Mucosa of descending colon (tissue), 3 donors: ENCODE data around the gene AKAP17A. TPM values are rescaled to one million over a fixed set of nuclear protein-coding genes. Genes with fewer than 3 reads are reported as not detected.

Source experiments
- ATAC-seq: fragments of 200-7000 bp; cut with Tn5 transposase; one replicate; pipeline ENCODE4 v1.9.1; 2020; ENCODE audit warnings: mild to moderate bottlenecking, moderate library complexity
- DNase-seq, 3 donors: peaks; one replicate each; pipeline ENCODE4 v3.0.0-alpha.2; 2020
- H3K36me3 ChIP-seq: fragments of 200-600 bp; one replicate; pipeline ENCODE4 v1.8.0; 2021; ENCODE audit warnings: low read depth, mild to moderate bottlenecking
- H3K4me1 ChIP-seq: fragments of 200-600 bp; one replicate; pipeline ENCODE4 v1.8.0; 2021; ENCODE audit warnings: low read depth, mild to moderate bottlenecking
- H3K4me3 ChIP-seq: fragments of 200-600 bp; one replicate; pipeline ENCODE4 v1.8.0; 2021; ENCODE audit warnings: mild to moderate bottlenecking
- H3K9me3 ChIP-seq: fragments of 200-600 bp; one replicate; pipeline ENCODE4 v1.8.0; 2021; ENCODE audit warnings: mild to moderate bottlenecking
- CTCF ChIP-seq: fragments of 200-600 bp; IDR thresholded peaks from one replicate; pipeline ENCODE4 v1.8.0; 2022; ENCODE audit warnings: antibody characterized with exemption, mild to moderate bottlenecking
- intact Hi-C, 2 donors: fragments of 100-400 bp; cut with DNase I in 1 of 2; cut with micrococcal nuclease in 1 of 2; formaldehyde crosslinking; loops; one replicate each; pipeline versions ENCODE4 v1.11.0 to v1.11.1; 2022; cut with DNase I, micrococcal nuclease
- long read RNA-seq, 2 donors: library from polyadenylated mRNA; unstranded; transcript quantifications; one replicate each; pipeline ENCODE4 v2.0.0, GENCODE V29; 2019 to 2021
- total RNA-seq, 3 donors: library from RNA; stranded (reverse); fragmentation: NEBNext Ultra II Directional in 2 of 3; extraction: Animal tissue kit (Norgen Biotek cat#: 25700) in 2 of 3; gene quantifications; one replicate each; pipeline versions ENCODE4 v1.2.1 to v1.2.4, GENCODE V29; 2021 to 2023
- donor health status: DM: no; HTN: no; CAD: no; lungs with moderate emphysema.
- donor health status: DM: no; HTN: no; CAD: no.
- donor health status: DM: no; HTN: yes; CAD: no.

The AKAP17A gene
- 10 to 100 TPM; 40.8 to 46.2 (median 42.3) TPM for total RNA-seq
- long read RNA-seq, donor 1, transcript AKAP17A-203 (6 exons, 3,232 nt) = minor isoform, 38 of 212 reads
- long read RNA-seq, donor 1, transcript AKAP17A-201 (5 exons, 3,204 nt) = major isoform, 77 of 212 reads
- long read RNA-seq, donor 1, transcript AKAP17A-202 (4 exons, 2,187 nt) = minor isoform, 58 of 212 reads
- long read RNA-seq, donor 1, partial matches to known transcripts = 16 of 212 reads
- long read RNA-seq, donor 1, other reads (novel, unspliced or antisense) = 23 of 212 reads
- long read RNA-seq, donor 2, partial matches to known transcripts = 0 of 4 reads
- long read RNA-seq, donor 2, other reads (novel, unspliced or antisense) = 4 of 4 reads

GRCh38 chrX:1591102-1591862 lies at the start of gene AKAP17A:
TSS of gene AKAP17A (plus strand) at chrX:1591604. CDS start at chrX:1593463, 1,859 bp downstream.
- DNase-seq (peak; percentile 96 to 100 (median 97)), ATAC-seq (peak; percentile 98)
- intact Hi-C loops = no loop called here
- H3K9me3 ChIP-seq = no peaks in the 10 kb centered on the region
- peaks cover 7% of the 10 kb centered on the region for H3K4me1 ChIP-seq
- peak within 1 kb of the TSS; percentile 39 for H3K4me3 ChIP-seq
- TF ChIP-seq CTCF = no peak
- peaks cover 5% of the 10 kb centered on the region for H3K36me3 ChIP-seq

DNA sequence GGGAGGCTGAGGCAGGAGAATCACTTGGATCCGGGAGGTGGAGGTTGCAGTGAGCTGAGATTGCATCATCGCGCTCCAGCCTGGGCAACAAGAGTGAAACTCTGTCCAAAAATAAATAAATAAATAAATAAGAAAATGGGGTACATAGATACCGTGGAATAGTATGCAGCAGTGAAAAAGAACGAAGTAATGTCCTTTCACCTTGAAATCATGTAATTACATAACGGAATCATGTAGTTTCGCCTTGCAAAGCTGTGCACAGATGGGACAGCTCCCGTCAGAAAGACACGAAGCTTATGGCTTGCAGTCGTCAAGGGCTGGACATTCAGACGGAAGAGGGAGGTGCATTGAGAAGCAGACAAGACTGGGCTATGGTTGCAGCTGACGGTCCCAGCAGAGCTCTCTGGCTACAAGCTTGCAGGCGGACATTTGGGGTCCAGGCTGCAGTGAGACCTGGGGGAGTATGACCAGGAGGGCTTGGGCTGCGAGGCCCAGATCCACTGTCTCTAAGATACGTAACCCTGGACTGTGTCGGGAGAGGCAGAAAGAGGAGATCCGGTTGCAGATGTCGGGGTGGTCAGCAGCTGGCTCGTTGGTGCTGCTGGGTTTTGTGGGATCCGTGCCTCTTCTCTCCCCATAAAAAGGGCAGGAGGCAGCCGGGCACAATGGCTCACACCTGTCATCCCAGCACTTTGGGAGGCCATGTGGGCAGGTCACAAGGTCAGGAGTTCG lies 48.2 kb upstream of the AKAP17A start:
- ATAC-seq (no peak), DNase-seq (no peak)
- Histone ChIP-seq H3K9me3 (no peaks in the 10 kb centered on the region), H3K4me1 (no peaks in the 10 kb centered on the region), H3K36me3 (no peaks in the 10 kb centered on the region), H3K4me3 (no peak overlapping the region)
- no peak for TF ChIP-seq CTCF
- intact Hi-C loops = no loop called here

GRCh38 chrX:1545776-1546408 lies 45.5 kb upstream of the AKAP17A start:
- Histone ChIP-seq H3K9me3 (no peaks in the 10 kb centered on the region), H3K4me1 (no peaks in the 10 kb centered on the region), H3K36me3 (no peaks in the 10 kb centered on the region), H3K4me3 (no peak overlapping the region)
- ATAC-seq = no peak
- intact Hi-C loops = no loop called here
- no peak for TF ChIP-seq CTCF
- no peak for DNase-seq

- TF ChIP-seq CTCF = no peak
- Histone ChIP-seq H3K4me1 (no peaks in the 10 kb centered on the region), H3K36me3 (no peaks in the 10 kb centered on the region), H3K9me3 (no peaks in the 10 kb centered on the region), H3K4me3 (no peak overlapping the region)
- intact Hi-C loops = no loop called here
- DNase-seq = no peak
- no peak for ATAC-seq
Observed at GRCh38 chrX:1546691-1547251, 44.6 kb upstream of the AKAP17A start.

DNA sequence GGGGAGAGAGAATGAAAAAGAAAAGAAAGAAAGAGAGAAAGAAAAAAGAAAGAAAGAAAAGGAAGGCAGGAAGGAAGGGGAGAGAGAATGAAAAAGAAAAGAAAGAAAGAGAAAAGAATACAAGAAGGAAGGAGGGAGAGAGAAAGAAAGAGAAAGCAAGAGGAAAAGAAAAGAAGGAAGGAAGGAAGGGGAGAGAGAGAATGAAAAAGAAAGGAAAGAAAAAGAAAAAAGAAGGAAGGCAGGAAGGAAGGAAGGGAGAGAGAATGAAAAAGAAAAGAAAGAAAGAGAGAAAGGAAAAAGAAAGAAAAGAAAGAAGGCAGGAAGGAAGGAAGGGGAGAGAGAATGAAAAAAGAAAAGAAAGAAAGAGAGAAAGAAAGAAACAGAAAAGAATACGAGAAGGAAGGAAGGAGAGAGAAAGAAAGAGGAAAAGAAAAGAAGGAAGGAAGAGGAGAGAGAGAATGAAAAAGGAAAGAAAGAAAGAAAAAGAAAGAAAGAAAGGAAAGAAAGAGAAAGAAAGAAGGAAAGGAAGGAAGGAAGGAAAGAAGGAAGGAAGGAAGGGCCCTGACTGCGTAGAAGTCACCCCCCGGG lies 39.4 kb upstream of the AKAP17A start:
- TF ChIP-seq CTCF = no peak
- ATAC-seq (no peak), DNase-seq (no peak)
- Histone ChIP-seq H3K9me3 (peaks cover 3% of the 10 kb centered on the region), H3K4me3 (no peak overlapping the region), H3K4me1 (no peaks in the 10 kb centered on the region), H3K36me3 (no peaks in the 10 kb centered on the region)
- intact Hi-C loops = no loop called here
